ENCODE measurements around the gene CUBN. TPM values are rescaled to one million over a fixed set of nuclear protein-coding genes. Genes with fewer than 3 reads are reported as not detected.

The CUBN gene
- total RNA-seq, 1 donor from 2014 or later = 1.5 TPM

- Mint-ChIP-seq H3K27ac (no peak overlapping the region), H3K4me1 (ENCODE audit: low read depth) (peaks cover 1% of the 10 kb centered on the region)
These were observed 281.0 kb downstream of the CUBN start for GRCh38 chr10:16848562-16849154.

GRCh38 chr10:16847644-16848043, 282.0 kb downstream of the CUBN start:
- H3K4me3 Mint-ChIP-seq (ENCODE audit: low read depth) = no peak overlapping the region
- peaks cover 6% of the 10 kb centered on the region for H3K27me3 Mint-ChIP-seq
- no peak for DNase-seq (ENCODE audit: low spot score, unreplicated experiment)
- no peak overlapping the region for H3K27ac Mint-ChIP-seq
- H3K36me3 Mint-ChIP-seq (ENCODE audit: insufficient read depth) = no peaks in the 10 kb centered on the region
- TF ChIP-seq CTCF (IDR thresholded peaks at IDR 0.05; ENCODE audit: unreplicated experiment) = no peak
- no peaks in the 10 kb centered on the region for H3K4me1 Mint-ChIP-seq (ENCODE audit: low read depth)
- H3K9me3 Mint-ChIP-seq (ENCODE audit: low read depth) = no peaks in the 10 kb centered on the region

More at GRCh38 chr10:16848562-16849154, 281.0 kb downstream of the CUBN start:
- Mint-ChIP-seq H3K4me3 (ENCODE audit: low read depth) (no peak overlapping the region), H3K27me3 (peaks cover 6% of the 10 kb centered on the region), H3K36me3 (ENCODE audit: insufficient read depth) (no peaks in the 10 kb centered on the region), H3K9me3 (ENCODE audit: low read depth) (no peaks in the 10 kb centered on the region)
- no peak for DNase-seq (ENCODE audit: low spot score, unreplicated experiment)
- no peak for TF ChIP-seq CTCF (IDR thresholded peaks at IDR 0.05; ENCODE audit: unreplicated experiment)

GRCh38 chr10:16845248-16845647, 284.4 kb downstream of the CUBN start:
- Mint-ChIP-seq H3K36me3 (ENCODE audit: insufficient read depth) (no peaks in the 10 kb centered on the region), H3K9me3 (ENCODE audit: low read depth) (no peaks in the 10 kb centered on the region), H3K27me3 (peaks cover 8% of the 10 kb centered on the region), H3K27ac (no peak overlapping the region), H3K4me1 (ENCODE audit: low read depth) (no peaks in the 10 kb centered on the region), H3K4me3 (ENCODE audit: low read depth) (no peak overlapping the region)
- no peak for TF ChIP-seq CTCF (IDR thresholded peaks at IDR 0.05; ENCODE audit: unreplicated experiment)
- DNase-seq (ENCODE audit: low spot score, unreplicated experiment) = no peak

- H3K36me3 Mint-ChIP-seq (ENCODE audit: insufficient read depth) = no peaks in the 10 kb centered on the region
- no peak overlapping the region for H3K4me3 Mint-ChIP-seq (ENCODE audit: low read depth)
- TF ChIP-seq CTCF (IDR thresholded peaks at IDR 0.05; ENCODE audit: unreplicated experiment) = peak; percentile 72
- no peaks in the 10 kb centered on the region for H3K4me1 Mint-ChIP-seq (ENCODE audit: low read depth)
- no peaks in the 10 kb centered on the region for H3K9me3 Mint-ChIP-seq (ENCODE audit: low read depth)
- H3K27me3 Mint-ChIP-seq = peaks cover 3% of the 10 kb centered on the region
- no peak overlapping the region for H3K27ac Mint-ChIP-seq
- no peak for DNase-seq (ENCODE audit: low spot score, unreplicated experiment)
These were observed 286.2 kb downstream of the CUBN start for GRCh38 chr10:16843252-16843870.

GRCh38 chr10:16835228-16835627, 294.4 kb downstream of the CUBN start:
- Mint-ChIP-seq H3K36me3 (ENCODE audit: insufficient read depth) (no peaks in the 10 kb centered on the region), H3K4me3 (ENCODE audit: low read depth) (no peak overlapping the region), H3K27ac (no peak overlapping the region), H3K27me3 (peaks cover 12% of the 10 kb centered on the region), H3K4me1 (ENCODE audit: low read depth) (no peaks in the 10 kb centered on the region), H3K9me3 (ENCODE audit: low read depth) (no peaks in the 10 kb centered on the region)
- DNase-seq (ENCODE audit: low spot score, unreplicated experiment) = no peak
- no peak for TF ChIP-seq CTCF (IDR thresholded peaks at IDR 0.05; ENCODE audit: unreplicated experiment)
